Vagina (tissue), 2 donors: ENCODE results near the gene CCDC87. TPM values are rescaled to one million over a fixed set of nuclear protein-coding genes. Genes with fewer than 3 reads are reported as not detected.

Experiments
- DNase-seq, 2 donors: peaks; one replicate each; pipeline ENCODE4 v3.0.0-alpha.2; 2017; ENCODE audit errors: extremely low spot score in 2 of 2
- H3K27ac ChIP-seq: fragments of 200-600 bp; sonication (generic); one replicate; pipeline ENCODE4 v1.5.1; 2019
- H3K27me3 ChIP-seq: fragments of 200-600 bp; sonication (generic); one replicate; pipeline ENCODE4 v1.5.1; 2019
- H3K36me3 ChIP-seq, 2 donors: fragments of 200-600 bp; sonication (generic); one replicate each; pipeline ENCODE4 v1.5.1; 2017 to 2019
- H3K4me1 ChIP-seq: fragments of 200-600 bp; sonication (generic); one replicate; pipeline ENCODE4 v1.5.1; 2019
- H3K4me3 ChIP-seq, 2 donors: fragments of 200-600 bp; sonication (generic); 1 replicate in 1 of 2; 2 replicates in 1 of 2; pipeline ENCODE4 v1.5.1; 2016 to 2019
- H3K9me3 ChIP-seq: fragments of 200-600 bp; sonication (generic); one replicate; pipeline ENCODE4 v1.5.1; 2019
- CTCF ChIP-seq, 3 experiments: fragments of 450-650 bp in 2 of 3; fragments of 200-600 bp in 1 of 3; sonication (generic) in 1 of 3; IDR thresholded peaks; one replicate each; pipeline ENCODE4 v1.5.1; 2017 to 2019; ENCODE audit warnings: antibody characterized with exemption in 3 of 3, mild to moderate bottlenecking in 2 of 3, moderate library complexity in 2 of 3
- POLR2A ChIP-seq, 2 donors: fragments of 450-650 bp; IDR thresholded peaks; one replicate each; pipeline ENCODE4 v1.6.1; 2017; ENCODE audit warnings: antibody characterized with exemption in 2 of 2, mild to moderate bottlenecking in 2 of 2, moderate library complexity in 2 of 2
- POLR2AphosphoS5 ChIP-seq, 2 donors: sonication (generic); formaldehyde crosslinking; IDR thresholded peaks; one replicate each; pipeline ENCODE4 v1.9.0; 2017; ENCODE audit warnings: antibody characterized with exemption in 2 of 2, mild to moderate bottlenecking in 2 of 2, low read depth in 1 of 2; ENCODE audit not compliant: insufficient read depth in 1 of 2
- intact Hi-C: fragments of 100-400 bp; cut with DNase I; formaldehyde crosslinking; loops from one replicate; pipeline ENCODE4 v1.15.1; 2023
- total RNA-seq: library from RNA; depleted of rRNA; stranded (reverse); fragments of >200 nt; gene quantifications from one replicate; pipeline ENCODE4 v1.2.3, GENCODE V29; 2016

The CCDC87 gene
- total RNA-seq, 1 donor from 2014 or later: 0.74 TPM

- peak within 1 kb of the TSS; percentile 77 to 97 for H3K4me3 ChIP-seq
- no peaks in the 10 kb centered on the region for H3K27me3 ChIP-seq
- H3K36me3 ChIP-seq: peaks cover 0 to 30% of the 10 kb centered on the region in 2 donors
- TF ChIP-seq POLR2AphosphoS5 (IDR thresholded peaks at IDR 0.05; ENCODE audit: insufficient read depth in 1 of 2, low read depth in 1 of 2) (peak; percentile 92 to 99), POLR2A (IDR thresholded peaks at IDR 0.05) (peak; percentile 64 to 88), CTCF (IDR thresholded peaks at IDR 0.05) (no peak)
- no peaks in the 10 kb centered on the region for H3K9me3 ChIP-seq
- peaks cover 65% of the 10 kb centered on the region for H3K4me1 ChIP-seq
- intact Hi-C loops: no loop called here
- DNase-seq: peak; percentile 100
- H3K27ac ChIP-seq: peak within 1 kb of the TSS; percentile 82
Observed at GRCh38 chr11:66638177-66639065, 45.6 kb upstream of the CCDC87 start, which contains the start of gene RBM4. TSS of gene RBM4 (plus strand) at chr11:66638703. CDS start at chr11:66639712, 1,009 bp downstream.

DNA sequence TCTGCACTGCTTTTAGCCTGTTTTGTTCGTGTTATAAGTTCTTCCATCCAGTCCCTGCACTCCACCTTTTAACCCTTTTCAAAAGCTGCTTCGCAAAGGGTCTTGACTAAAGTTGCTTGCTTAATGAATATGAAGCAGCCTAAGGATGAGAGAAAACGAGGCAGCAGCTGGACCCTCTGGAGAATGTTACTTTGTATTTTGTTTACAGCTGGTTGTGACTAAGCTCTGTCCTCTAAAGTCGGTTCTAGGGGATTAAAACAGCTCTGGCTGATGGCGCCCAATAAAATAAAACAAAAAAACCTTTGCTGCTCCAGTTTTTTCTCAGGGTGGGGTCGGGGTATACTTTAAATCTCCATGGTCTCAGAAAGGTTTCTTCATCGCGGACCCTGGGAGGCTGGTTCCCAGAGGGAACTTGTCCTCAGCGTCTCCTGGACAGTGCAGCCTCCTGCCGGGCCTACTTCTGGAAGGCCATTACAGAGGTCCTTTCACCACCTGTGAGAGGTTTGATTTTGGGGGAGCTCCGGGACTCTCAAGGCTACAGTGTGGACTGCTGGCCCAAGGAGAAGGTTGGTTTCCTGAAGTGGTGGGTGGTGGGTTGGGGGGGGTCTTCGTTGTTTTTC lies 44.8 kb upstream of the CCDC87 start:
- no peak for TF ChIP-seq CTCF (IDR thresholded peaks at IDR 0.05)
- TF ChIP-seq POLR2AphosphoS5 (IDR thresholded peaks at IDR 0.05; ENCODE audit: insufficient read depth in 1 of 2, low read depth in 1 of 2): no peak
- TF ChIP-seq POLR2A (IDR thresholded peaks at IDR 0.05): no peak
- Histone ChIP-seq H3K4me1 (peaks cover 58% of the 10 kb centered on the region), H3K27ac (peak overlapping the region; percentile 72), H3K27me3 (no peaks in the 10 kb centered on the region), H3K36me3 (peaks cover 0 to 26% of the 10 kb centered on the region in 2 donors), H3K9me3 (no peaks in the 10 kb centered on the region), H3K4me3 (peak overlapping the region; percentile 77 to 97)
- DNase-seq: peak in 1 of 2 donors; percentile 88
- intact Hi-C loops: no loop called here

DNA sequence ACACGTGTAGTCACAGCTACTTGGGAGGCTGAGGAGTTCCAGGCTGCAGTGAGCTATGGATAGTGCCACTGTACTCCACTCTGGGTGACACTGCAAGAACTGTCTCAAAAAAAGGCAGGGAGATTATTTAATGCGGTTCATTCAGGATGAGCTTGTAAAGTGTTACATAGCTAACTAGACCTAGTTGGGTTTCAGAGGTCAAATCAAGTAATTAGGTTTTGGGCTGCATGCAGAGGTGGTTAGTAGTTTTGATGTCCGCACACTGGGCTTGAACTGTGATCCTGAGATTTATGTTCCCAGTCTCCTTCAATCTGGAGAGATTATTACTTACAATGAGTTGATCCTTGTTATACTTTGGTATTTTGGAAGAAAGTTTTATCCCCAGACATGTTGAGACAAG lies 43.5 kb upstream of the CCDC87 start:
- no peaks in the 10 kb centered on the region for H3K27me3 ChIP-seq
- TF ChIP-seq CTCF (IDR thresholded peaks at IDR 0.05) (no peak), POLR2A (IDR thresholded peaks at IDR 0.05) (no peak), POLR2AphosphoS5 (IDR thresholded peaks at IDR 0.05; ENCODE audit: insufficient read depth in 1 of 2, low read depth in 1 of 2) (no peak)
- DNase-seq: no peak
- peaks cover 0 to 15% of the 10 kb centered on the region in 2 donors for H3K36me3 ChIP-seq
- H3K4me3 ChIP-seq: no peak overlapping the region
- H3K4me1 ChIP-seq: peaks cover 45% of the 10 kb centered on the region
- no peaks in the 10 kb centered on the region for H3K9me3 ChIP-seq
- no peak overlapping the region for H3K27ac ChIP-seq
- intact Hi-C loops: no loop called here

- intact Hi-C loops: no loop called here
- Histone ChIP-seq H3K27me3 (no peaks in the 10 kb centered on the region), H3K4me3 (no peak overlapping the region), H3K9me3 (no peaks in the 10 kb centered on the region), H3K27ac (no peak overlapping the region), H3K4me1 (peaks cover 21% of the 10 kb centered on the region), H3K36me3 (peaks cover 0 to 21% of the 10 kb centered on the region in 2 donors)
- TF ChIP-seq POLR2A (IDR thresholded peaks at IDR 0.05) (no peak), CTCF (IDR thresholded peaks at IDR 0.05) (no peak), POLR2AphosphoS5 (IDR thresholded peaks at IDR 0.05; ENCODE audit: insufficient read depth in 1 of 2, low read depth in 1 of 2) (no peak)
- no peak for DNase-seq
Observed at GRCh38 chr11:66632952-66633351, 40.1 kb upstream of the CCDC87 start.
